ENCODE data around the gene HNF1A. TPM values are rescaled to one million over a fixed set of nuclear protein-coding genes. Genes with fewer than 3 reads are reported as not detected.

Gene HNF1A, protein sequence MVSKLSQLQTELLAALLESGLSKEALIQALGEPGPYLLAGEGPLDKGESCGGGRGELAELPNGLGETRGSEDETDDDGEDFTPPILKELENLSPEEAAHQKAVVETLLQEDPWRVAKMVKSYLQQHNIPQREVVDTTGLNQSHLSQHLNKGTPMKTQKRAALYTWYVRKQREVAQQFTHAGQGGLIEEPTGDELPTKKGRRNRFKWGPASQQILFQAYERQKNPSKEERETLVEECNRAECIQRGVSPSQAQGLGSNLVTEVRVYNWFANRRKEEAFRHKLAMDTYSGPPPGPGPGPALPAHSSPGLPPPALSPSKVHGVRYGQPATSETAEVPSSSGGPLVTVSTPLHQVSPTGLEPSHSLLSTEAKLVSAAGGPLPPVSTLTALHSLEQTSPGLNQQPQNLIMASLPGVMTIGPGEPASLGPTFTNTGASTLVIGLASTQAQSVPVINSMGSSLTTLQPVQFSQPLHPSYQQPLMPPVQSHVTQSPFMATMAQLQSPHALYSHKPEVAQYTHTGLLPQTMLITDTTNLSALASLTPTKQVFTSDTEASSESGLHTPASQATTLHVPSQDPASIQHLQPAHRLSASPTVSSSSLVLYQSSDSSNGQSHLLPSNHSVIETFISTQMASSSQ
- not detected in 2 replicates for total RNA-seq

DNA sequence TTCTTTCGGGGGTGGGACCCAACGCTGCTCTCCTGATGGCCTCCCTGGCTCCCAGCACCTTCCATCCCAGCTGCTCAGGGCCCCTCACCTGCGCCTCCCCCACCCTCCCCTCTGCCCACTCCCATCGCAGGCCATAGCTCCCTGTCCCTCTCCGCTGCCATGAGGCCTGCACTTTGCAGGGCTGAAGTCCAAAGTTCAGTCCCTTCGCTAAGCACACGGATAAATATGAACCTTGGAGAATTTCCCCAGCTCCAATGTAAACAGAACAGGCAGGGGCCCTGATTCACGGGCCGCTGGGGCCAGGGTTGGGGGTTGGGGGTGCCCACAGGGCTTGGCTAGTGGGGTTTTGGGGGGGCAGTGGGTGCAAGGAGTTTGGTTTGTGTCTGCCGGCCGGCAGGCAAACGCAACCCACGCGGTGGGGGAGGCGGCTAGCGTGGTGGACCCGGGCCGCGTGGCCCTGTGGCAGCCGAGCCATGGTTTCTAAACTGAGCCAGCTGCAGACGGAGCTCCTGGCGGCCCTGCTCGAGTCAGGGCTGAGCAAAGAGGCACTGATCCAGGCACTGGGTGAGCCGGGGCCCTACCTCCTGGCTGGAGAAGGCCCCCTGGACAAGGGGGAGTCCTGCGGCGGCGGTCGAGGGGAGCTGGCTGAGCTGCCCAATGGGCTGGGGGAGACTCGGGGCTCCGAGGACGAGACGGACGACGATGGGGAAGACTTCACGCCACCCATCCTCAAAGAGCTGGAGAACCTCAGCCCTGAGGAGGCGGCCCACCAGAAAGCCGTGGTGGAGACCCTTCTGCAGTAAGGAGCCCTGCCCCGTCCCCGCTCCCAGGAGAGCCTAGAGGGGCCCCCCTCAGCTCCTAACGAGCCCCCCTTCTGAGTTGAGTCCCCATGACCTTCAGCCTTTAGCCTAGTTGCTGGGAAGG, at the start of gene HNF1A:
Gene HNF1A, plus strand, starts transcription at position 248 of the 924 bp plus-strand sequence. Its CDS starts 226 bp downstream, at position 474.

DNA sequence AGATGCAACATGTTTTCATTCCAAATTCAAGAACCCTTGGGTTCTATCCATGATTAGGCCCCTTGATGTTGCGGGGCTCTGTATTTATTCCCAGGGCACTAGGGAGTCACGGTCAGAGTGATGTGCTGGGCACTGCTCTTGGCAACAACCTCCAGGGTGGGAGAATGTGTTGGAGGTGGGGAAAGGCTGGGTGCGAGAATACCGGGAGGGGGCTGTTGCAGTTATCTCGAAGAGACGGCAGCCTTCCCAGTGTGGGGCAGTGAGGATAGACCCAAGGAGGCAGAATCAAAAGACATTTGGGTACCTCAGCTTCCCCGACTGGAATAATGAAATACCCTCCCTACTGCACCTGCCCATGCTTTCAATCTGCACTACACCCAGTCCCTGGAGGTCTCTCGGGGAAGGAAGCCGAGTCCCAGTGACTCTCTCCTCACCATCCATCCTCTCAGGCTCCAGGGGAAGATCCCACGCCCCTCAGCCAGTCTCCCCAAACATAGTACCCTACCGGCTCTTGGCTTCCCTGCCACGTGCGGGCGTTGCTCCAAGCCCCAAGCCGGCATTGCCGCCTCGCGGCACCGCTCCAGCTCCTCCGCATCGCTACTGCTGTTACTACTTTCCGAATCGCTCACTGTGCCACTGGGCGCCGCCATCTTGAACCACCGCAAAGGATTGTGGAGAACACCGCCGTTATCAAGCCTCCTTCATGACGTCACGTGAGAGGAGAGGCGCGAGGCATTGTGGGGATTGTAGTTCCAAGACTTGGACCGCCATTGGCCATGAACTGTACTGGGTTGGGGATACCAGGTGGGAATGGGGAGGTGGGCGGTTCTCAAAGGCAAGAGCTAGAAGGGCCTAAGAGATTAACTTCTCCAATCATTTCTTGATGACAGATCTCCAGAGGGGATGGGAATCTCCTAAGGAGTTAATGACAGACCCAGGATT, 37.8 kb downstream of the HNF1A start, which contains the start of gene C12orf43:
Gene C12orf43, minus strand, starts transcription at position 663 of the 942 bp plus-strand sequence. Its CDS starts 13 bp downstream, at position 650.

DNA sequence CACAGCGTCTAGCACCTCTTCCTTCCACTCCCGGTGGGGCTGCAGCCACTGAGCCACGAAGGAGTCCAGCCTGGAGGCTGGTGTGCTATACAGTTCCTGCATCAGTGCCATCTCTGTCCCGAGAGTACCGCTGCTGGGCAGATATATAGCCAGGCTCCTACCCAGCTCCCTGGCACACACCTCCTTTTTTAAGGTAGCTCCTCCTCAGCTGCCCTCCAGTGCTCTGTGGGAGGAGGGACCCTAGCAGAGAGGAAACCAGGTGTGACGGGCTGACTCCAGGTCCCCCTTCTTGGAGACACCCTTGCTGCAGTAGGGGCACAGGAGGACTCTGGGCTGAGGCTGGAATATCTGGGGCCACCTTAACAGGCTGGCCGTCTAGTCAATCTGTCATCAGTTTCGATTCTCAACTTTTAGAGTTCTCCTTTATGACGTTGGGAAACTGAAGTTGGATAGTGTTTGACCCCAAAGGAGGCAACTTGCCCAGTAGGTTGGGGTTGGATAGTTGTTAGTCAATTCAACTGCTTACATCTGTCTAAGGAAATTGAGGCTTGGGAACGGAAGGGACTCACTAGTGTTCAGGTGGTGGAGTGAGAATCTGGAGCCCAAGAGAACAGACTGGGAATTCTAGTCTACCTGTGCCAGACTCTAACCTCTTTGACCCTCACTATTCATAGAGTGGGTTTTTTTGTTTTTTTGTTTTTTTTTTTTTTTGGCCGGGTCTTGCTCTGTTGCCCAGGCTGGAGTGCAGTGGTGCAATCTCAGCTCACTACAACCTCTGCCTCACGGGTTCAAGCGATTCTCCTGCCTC, 60.7 kb downstream of the HNF1A start, which contains the start of gene OASL:
Gene OASL, minus strand, starts transcription at position 386 of the 808 bp plus-strand sequence. Its CDS starts 275 bp downstream, at position 111.

Other genes with a start within 250 kb of the HNF1A start
- 9.6 and 12.7 TPM in 2 replicates for gene SPPL3, start 74.2 kb upstream of the HNF1A start, total RNA-seq
- gene C12orf43, start 37.9 kb downstream of the HNF1A start, total RNA-seq: 19.6 and 23.2 TPM in 2 replicates
- 0.19 and 0.33 TPM in 2 replicates for gene OASL, start 60.7 kb downstream of the HNF1A start, total RNA-seq
- 3.6 and 3.8 TPM in 2 replicates for gene P2RX7, start 154.3 kb downstream of the HNF1A start, total RNA-seq
- 60.9 and 87.9 TPM in 2 replicates for gene P2RX4, start 231.6 kb downstream of the HNF1A start, total RNA-seq

Data from vein endothelial cell (primary cell).